GM18505 (cell line): Measurements from ENCODE around the gene POC5.
A peak's percentile ranks its signal among the peaks of the same experiment; 100 is the strongest.

ENCODE experiments used
- ATAC-seq: cut with Tn5 transposase; IDR thresholded peaks from one replicate; pipeline ENCODE4 v1.9.1; 2021; ENCODE audit not compliant: unreplicated experiment
- POLR2A ChIP-seq: IDR thresholded peaks from 4 replicates; pipeline ENCODE4 v1.6.1; 2011; ENCODE audit warnings: borderline replicate concordance; ENCODE audit not compliant: insufficient read depth, insufficient read length; ENCODE audit errors: extremely low read depth

The POC5 gene

DNA sequence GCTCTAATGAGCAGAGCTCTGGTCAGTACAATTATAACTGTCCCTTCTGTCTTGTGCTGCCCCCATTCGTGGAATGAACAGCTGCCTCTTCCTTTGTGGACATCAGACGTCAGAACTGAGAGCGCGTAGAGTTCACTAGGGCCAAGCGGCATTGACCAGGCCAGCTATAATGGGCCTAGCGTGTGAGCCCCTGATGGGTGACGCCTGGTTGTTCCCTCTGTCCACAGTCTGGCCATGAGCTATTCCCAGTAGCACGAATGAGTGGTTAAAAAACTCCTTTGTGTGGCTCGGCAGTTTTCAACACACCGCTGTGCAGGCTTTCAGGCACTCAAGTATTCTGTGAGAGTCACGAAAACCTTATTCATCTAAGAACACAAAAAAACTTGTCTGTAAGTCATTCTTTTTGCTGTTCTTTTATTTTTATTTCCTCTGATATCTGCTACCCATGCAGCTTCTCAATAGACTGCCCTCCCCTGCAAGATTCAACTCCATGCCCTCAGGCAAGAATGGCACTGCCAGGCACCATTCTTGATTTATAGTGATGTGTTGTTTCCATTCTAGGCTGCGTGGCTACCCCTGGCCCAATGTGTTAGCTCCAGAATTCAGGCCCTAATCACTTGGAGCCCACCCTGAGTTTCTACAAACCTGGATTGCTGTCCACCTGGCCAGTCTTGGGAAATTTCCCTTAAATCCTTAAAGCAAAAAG lies 53.5 kb downstream of the POC5 start:
- no peak for TF ChIP-seq POLR2A
- no peak for ATAC-seq

DNA sequence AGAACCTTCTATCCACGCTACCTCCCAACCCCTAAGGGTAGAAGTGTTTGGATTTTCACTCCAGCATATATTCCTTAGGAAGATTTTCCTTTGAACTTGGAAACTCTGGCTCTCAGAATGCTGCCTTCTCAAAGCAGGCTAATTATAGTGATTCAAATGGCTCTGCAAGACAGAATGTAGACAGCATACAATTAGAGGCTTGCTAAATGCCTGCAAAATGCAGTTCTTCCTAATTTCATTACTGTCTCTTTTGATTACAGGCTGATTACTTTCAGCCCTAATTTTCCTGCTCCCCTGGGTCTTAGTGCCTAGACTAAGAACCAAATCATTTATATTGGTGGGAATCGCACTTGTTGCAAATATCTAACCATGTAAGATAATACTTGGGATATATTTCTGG lies 55.2 kb downstream of the POC5 start:
- ATAC-seq, result no peak
- no peak for TF ChIP-seq POLR2A

- ATAC-seq, result no peak
- no peak for TF ChIP-seq POLR2A
These were observed 56.4 kb downstream of the POC5 start for GRCh38 chr5:75660678-75661465.

DNA sequence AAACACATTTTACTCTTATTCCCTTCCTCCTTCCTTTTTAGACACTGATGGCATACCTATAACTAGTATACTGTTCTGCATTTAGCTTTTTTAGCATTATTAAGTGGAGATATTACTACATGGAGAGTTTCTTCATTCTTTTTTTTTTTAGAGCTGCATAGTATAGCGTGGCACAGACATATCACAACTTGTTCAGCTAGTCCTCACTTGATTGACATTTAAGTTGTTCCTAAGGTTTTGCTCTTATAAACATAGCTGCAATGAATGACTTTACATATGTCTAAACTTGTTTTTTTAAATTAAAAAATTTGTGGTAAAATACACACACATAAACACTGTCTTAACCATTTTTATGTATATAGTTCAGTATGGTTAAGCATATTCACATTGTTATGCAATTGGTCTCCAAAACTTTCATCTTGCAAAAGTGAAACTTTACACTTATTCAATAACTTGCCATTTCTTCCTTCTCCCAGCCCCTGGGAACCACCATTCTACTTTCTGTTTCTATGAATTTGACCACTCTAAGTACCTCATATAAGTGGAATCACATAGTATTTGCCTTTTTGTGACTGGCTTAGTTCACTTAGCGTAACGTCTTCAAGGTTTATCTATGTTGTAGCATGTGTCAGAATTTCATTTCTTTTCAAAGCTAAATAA lies 57.3 kb downstream of the POC5 start:
- ATAC-seq, result no peak
- no peak for TF ChIP-seq POLR2A

- TF ChIP-seq POLR2A, result no peak
- no peak for ATAC-seq
These were observed 60.8 kb downstream of the POC5 start for GRCh38 chr5:75656311-75657003.

DNA sequence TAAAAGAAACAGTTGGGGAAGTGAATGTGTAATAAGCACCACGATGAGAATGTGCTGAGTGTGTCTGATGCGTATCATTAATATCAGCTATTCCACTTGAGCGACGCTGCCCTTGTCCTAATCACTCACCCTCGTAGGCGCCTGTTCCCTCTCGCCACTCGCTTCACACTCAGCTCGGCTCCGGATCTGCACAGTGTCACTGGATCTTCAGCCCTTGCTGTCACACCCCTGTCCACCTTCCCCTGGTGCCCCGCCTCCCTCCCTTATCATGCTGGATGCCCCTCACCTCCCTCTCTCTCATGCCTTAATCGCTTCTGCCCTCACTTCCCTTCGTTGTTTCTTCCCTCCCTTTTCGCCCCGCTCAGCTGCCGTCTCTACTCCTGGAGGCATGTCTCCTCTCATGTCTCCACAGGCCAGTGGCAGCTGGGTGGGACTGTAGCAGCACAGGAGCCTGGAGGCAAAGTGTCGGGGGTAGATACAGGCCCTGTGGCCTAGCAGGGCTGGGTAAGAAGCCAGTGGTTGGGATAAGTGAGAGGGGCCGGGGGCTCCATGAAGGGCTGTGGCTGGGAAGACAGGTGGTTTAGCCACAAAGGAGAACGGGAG lies 62.4 kb downstream of the POC5 start:
- no peak for TF ChIP-seq POLR2A
- ATAC-seq, result no peak

- TF ChIP-seq POLR2A, result no peak
- ATAC-seq, result no peak
These were observed 63.7 kb downstream of the POC5 start for GRCh38 chr5:75653521-75653920.

GRCh38 chr5:75651575-75652238 lies 65.5 kb downstream of the POC5 start:
- no peak for ATAC-seq
- no peak for TF ChIP-seq POLR2A

DNA sequence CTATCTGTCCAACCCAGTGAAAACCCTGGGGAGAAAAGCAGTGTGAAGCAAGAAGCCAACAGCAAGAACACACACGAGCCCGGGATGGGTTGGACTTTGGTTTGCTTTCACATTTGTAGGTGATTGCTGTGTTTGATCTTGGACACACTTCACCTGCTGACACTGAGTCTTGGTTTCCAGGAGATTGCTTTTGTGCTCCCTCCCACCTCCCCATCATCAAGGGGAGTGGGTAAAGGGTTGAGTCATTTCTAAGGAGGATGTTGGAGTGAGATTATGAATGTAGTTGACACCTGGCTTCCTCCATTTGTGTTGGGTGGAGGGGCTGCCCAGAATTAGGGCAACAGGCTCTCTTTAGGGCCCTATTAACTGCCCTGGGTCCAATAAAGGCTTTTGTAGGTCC lies 68.5 kb downstream of the POC5 start:
- no peak for TF ChIP-seq POLR2A
- ATAC-seq, result peak; percentile 53

- ATAC-seq, result no peak
- TF ChIP-seq POLR2A, result no peak
These were observed 76.4 kb downstream of the POC5 start for GRCh38 chr5:75640826-75641225.

GRCh38 chr5:75640395-75640794 lies 76.8 kb downstream of the POC5 start:
- no peak for ATAC-seq
- no peak for TF ChIP-seq POLR2A

- TF ChIP-seq POLR2A, result no peak
- ATAC-seq, result no peak
These were observed 77.5 kb downstream of the POC5 start for GRCh38 chr5:75639535-75640311.
